ENCODE measurements around the gene GPR39. TPM values are rescaled to one million over a fixed set of nuclear protein-coding genes. Genes with fewer than 3 reads are reported as not detected.

The GPR39 gene
- total RNA-seq, 1 donor from 2014 or later = not detected

DNA sequence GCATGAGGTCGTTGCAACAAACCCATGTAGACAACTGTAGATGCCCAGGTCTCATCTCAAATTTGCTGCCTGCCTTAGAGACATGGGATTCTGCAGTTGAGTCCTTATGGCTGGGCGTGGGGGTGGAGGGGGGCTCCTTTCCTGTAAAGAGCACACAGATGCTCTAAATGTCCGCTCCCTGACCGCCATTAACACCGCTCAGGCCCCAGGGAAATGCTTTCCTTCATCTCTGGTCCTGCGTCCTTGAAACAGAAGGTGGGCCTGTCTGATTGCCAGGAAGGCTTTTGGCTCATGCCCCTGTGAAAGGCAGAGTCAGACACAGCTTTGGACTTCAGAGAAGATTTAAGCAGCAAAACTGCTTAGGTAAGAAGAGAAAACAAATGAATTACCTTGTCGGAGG, 25.7 kb downstream of the GPR39 start:
- intact Hi-C loops (cut with micrococcal nuclease) = no loop called here

DNA sequence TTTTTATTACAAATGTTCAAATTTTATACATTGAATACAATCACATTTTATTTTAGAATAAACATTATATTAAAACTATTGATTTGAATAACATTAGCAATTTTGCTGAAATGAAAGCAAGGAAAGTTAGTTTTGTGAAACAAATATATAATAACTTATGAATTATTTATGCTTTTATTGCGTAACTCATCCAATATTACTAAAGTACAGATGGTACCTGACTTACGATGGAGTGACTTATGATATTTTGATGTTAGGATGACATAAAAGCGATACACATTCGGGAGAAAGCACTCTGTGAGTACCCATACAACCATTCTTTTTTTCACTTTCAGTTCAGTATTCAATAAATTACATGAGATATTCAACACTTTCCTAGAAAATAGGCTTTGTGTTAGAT, 26.5 kb downstream of the GPR39 start:
- intact Hi-C loops (cut with micrococcal nuclease) = no loop called here

DNA sequence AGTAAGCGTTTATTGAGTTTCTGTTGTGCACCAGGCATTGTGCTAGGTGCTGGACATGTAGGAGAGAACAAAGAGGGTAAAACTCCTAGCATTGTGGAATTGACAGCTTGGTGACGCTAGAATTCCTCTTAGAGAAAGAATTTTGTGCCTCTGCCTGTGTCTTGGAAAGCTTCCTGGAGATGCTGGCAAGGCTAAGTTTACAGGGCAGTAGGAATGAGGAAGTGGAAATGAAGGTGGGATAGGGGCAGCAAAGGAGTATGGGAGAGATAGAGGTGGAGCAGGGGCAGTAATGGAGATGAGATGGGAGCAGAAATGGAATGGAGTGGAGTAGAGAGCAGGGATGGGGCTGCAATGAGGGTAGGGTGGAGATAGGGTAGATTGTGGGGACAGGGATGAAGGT, 29.8 kb downstream of the GPR39 start:
- intact Hi-C loops (cut with micrococcal nuclease) = no loop called here

DNA sequence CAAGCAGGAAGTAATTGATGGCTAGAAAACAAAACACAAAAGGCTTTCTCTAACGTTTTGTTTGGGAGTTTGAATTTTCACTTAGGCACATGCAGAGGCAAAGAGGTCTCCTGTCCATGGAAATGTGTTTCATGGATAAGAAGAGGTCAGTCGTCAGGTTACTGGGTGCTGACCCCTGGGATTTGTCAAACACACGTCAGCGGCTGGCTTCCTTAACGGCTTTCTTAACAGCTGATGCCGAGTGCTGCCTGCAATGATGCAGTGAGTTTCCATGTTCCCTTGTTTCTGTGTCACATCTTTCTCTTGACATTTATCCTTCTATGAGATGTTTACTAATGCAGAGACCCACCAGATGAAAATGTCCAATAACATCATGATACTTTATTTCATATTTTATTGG, 31.7 kb downstream of the GPR39 start:
- intact Hi-C loops (cut with micrococcal nuclease) = no loop called here

DNA sequence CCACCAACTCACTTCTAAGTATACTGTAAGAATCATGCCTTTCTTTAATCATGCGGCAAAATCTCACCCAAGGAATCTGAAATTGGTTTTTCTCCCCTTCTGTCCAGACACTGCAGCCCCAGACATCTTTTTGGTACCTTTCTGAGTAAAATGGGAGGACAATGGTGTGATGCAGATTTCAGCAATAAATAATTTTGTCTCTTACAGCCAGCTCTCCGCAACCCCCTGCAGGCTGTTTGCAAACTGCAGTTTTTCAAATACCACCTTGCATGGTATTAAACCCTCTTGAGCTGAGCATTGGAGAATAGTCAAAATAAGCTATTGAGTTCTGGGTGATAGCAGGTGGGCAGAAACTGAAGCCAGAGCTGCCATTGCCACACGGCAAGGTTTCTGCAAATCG, 32.2 kb downstream of the GPR39 start:
- intact Hi-C loops (cut with micrococcal nuclease) = no loop called here

DNA sequence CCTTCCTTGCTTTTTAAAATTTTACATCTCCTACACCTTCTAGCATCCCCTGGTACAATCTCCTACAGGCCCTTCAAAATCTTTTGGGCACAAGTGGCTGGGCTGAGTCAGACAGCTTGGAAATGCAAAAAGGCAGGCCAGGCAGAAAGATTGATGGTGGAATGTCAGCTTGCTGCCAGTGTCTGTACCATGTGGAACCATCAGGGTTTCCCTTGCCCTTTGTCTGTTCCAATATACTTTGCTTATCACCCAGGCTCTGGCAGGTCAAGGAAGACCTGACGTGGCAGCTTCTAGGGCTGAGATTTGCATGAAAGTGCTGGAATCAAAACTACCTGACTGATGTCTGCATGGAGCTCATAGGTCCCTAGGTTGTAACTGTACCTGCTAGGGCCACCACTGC, 33.3 kb downstream of the GPR39 start:
- intact Hi-C loops (cut with micrococcal nuclease) = no loop called here

DNA sequence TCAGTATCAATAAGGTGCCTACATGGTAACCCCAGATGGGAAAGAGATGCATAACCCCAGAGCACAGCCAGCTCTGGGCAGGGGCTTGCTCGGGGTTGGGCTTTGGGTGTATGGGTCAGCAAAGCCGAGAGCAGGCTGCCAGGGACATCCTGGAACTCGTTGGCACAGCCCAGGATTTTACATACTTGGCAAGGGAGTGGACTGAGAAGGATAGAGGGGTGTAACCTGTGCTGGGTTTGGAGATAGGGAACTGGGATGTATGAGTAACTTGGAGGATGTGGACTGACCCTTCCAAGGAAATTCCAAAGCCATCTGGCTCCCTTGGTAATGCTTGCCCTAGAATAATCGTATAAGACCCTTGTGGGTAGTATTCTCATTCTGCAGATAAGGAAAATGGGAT, 44.2 kb downstream of the GPR39 start:
- intact Hi-C loops (cut with micrococcal nuclease) = no loop called here

DNA sequence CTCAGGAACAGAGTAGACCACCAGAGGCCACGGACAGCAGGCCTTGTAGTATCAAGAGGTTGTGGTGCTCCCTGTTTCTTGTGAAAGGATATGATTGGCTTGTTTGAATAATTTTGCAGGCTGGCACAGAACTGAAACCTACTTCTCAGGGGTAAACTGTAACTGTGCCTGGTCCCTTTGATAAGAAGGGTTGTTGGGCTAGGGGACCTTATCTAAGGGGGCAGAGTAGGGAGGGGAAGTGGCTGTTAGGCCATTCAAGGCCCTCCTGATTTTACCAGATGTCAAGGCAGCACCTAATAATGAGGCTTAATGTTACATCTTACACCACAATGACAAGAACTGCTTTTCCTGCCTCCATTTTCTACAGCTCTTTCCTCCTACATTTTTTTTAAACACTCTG, 45.6 kb downstream of the GPR39 start:
- intact Hi-C loops (cut with micrococcal nuclease) = no loop called here

DNA sequence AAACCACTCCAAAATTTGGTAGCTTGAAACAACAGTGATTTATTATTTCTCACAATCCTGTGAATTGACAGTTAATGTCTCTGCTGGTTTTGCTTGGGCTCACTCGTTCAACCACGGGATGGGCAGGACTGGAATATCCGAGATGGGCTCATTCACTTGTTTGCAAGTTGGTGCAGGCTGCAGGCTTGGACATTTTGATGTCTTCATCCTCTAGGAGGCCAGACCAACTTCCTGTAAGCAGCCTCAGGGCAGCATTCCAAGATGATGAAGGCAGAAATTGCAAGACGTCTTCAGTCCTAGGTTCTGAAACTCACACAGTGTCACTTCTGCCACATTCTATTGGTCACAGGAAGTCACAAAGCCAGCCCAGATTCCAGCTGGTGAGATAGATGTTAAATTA, 47.1 kb downstream of the GPR39 start:
- intact Hi-C loops (cut with micrococcal nuclease) = no loop called here

DNA sequence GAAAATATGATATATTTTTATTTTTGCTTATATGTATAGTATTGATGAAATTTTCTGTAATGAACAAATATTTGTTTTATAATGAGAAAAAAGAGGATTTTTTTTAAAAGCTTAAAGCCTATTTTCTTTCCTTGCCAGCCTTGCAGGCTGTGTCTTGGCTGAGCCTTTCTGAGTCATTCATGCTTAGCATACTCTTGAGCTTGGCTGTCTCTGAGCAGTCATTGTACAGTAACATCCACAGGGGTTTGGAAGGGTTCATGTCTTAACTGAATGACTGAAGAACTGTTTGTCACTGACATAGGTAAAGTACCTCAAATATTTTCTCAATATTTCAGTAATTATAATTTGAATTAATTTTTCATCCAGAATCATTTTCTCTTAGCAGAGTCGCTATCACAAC, 49.3 kb downstream of the GPR39 start:
- intact Hi-C loops (cut with micrococcal nuclease) = no loop called here

DNA sequence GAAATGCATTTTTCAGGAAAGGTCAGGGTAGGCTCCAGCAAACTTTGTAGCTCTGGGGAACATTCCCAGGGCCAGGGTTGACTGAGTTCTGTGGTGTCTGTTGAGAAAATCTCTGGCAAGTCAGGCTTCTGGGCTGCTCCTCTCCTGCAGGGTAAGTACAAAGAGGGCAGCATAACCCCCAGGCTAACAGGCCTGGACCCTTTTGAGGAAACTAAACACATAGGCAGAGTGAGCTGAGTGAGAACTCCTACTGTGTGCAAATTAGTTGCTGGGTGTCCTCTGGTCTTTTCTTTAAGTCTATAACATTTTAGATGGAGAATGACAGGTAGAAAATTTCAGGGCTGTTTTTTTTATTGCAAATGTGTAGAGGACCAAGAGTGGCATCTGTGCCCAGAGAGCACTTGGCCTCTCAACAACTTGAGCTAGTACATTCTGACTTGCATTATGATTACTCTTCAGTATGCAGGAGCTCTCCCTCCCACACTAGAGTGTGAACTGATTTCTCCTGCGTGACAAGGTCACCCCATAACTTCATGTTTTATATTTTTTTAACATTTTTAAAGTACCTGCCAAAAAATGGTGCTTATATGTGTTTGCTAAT, 49.9 kb downstream of the GPR39 start:
- intact Hi-C loops (cut with micrococcal nuclease) = no loop called here

DNA sequence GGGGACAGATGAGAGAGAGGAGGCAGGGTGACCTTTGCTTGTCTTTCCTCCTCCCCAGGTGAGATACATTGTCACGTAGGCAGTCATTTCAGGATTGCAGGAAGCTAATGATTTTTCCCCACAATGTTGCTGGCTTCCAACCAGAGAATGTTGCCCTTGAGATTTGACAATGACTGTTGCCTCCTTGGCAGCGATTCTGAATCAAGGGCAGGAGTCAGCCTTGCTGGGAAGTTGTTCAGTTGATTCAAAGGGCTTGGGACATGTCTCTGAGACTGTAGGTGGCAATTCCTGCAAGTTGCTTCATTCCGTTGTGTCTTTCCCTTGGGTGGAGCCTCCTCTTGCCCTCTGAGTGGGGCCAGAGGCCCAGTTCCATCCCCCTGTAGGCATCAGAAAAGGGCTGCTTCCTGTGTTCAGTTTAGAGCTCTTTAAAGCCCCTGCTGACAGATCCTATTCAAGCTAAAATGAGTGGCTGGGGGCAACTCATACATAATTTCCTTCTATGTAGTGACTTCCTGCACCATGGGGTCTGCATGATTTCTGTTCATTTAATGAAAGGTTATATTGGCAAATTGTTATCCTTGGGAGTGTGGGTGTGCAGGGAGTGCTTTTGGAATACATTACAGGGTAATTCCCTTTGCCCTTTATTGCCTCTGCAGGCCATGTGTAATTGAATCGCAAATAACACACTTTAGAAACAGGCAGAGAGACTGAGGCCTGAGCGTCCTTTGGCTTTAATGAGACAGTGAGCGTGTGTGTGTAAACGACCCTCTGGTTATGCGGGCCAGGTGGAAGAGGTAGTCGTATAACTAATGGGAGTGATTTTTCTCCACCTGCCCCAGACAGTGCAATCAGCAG, 52.4 kb downstream of the GPR39 start:
- intact Hi-C loops (cut with micrococcal nuclease) = no loop called here

DNA sequence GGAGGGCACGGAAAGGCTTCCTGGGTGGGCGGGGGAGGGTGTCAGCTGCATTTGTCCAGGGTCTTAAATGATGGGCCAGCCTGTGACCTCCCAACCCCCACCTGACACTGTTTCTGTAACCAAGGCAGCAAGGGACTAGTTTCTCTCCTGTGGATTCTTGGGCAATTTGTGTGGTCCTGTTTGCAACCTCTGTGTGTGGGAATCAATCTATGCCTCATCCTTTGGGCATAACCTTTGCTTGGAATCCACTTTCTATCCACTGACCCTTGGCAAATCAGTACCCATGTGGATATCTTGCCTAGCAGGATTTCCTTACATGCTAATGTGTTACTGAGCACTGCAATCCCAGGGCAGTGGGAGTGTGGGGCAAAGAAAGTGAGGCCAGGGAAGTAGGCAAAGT, 54.1 kb downstream of the GPR39 start:
- intact Hi-C loops (cut with micrococcal nuclease) = no loop called here

DNA sequence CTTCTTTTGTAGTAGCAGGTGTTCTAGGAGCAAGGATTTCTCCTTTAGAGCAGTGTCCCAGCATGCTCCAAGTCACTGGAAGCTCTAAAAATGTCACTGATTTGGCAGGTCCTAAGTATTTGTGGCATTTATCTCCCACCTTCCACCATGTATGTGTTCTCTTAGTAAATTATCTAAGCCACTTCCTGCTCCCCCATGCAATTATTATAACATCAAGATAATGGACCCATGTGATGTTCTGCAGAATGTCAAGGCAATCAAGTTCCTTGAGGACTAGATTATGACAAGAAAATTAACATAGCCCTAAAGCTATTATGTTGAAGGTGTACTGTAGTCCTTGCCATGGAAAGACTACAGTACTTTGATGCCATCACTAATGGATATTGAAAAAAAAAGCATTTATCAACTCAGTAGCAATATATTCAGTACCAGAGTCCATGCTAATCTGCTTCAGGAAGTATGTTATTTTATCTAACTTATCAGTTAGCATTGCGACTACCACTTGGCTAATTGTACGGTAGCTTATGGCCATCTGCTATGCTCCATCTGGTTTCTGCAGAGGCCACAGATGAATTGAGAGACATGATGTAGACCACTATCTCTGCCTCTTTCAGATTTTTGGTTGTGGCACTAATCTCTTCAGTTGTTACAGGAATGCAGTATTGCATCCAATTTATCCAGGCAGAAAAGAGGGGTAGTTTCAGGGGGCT, 56.7 kb downstream of the GPR39 start:
- intact Hi-C loops (cut with micrococcal nuclease) = no loop called here

DNA sequence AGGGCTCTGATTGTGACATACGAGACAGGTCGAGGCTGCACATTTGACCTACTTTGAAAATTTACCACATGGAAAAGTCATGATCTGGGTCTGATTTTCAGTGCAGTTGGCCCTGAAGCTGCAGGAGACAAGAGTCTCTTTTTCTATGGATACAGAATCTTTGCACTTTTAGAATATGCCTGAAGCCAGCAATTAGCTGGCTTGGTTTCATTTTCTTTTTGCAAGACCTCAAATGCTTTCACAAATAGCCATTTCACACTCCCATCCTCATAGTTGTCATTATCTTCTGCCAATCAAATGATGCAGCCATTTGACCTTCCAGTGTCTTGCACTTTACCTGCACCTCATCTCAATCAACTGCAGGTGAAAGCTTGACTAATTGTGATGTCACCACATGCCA, 59.0 kb downstream of the GPR39 start:
- intact Hi-C loops (cut with micrococcal nuclease) = no loop called here

DNA sequence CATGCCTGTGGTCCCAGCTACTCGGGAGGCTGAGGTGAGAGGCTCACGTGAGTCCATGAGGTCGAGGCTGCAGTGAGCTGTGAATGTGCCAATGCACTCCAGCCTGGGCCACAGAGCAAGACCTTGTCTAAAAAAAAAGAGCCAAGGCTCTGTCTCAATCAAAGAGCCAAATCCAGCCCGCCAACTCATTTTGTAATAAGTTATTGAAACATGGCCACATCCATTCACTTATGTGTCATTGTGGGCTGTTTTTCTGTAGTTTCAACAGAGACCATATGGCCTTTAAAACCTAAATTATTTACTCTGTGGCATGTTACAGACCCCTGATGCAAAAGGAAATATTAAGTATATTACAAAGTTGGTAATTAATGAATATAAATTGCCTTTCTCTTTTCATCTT, 60.8 kb downstream of the GPR39 start:
- intact Hi-C loops (cut with micrococcal nuclease) = no loop called here

DNA sequence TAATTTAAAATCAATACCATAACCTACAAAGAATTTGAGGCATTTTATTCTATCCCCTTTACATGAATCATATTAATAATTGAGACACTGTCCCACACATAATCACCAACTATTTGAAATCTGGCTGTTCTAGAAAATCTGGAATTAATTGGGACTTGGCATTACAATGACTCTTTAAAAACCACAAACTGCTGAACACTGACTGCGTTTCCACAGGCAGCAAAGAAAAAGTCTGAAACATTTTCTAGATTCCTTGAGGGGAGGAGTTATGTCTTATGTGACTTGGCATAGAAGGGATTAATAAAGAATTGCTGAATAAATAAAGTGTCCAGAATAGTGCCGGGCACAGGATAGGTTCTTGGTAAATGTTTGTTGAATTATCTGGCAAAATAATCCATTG, 61.4 kb downstream of the GPR39 start:
- intact Hi-C loops (cut with micrococcal nuclease) = no loop called here

DNA sequence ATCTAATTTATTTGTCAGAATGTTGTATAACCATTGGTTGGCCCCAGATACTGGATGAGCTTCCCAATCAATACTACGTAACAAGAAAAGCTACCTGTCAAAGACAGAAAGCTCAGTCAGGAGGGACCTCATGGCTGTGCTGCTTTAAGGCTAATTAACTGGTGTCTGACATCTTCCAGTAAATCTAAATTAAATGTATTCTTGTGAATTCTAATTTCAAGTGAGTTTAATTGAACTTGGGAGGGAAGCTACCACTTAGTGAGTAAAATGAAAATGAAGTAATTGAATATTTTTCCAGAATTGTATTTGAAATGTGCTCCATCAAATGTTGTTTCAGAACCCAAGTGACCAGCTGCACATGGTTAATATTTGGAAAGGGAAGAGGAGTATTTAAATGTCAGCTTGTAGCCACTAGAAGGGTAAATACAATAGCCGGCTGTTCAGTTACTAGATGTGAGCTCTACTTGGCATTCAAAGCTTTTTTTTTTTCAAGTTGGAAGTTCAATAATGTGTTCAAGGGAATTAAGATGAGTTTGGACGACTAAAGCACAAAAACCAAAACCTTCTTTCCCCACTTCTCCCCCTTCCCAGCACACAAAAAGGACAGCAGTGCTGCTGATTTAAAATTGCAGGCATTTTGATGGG, 62.0 kb downstream of the GPR39 start:
- intact Hi-C loops (cut with micrococcal nuclease) = no loop called here

DNA sequence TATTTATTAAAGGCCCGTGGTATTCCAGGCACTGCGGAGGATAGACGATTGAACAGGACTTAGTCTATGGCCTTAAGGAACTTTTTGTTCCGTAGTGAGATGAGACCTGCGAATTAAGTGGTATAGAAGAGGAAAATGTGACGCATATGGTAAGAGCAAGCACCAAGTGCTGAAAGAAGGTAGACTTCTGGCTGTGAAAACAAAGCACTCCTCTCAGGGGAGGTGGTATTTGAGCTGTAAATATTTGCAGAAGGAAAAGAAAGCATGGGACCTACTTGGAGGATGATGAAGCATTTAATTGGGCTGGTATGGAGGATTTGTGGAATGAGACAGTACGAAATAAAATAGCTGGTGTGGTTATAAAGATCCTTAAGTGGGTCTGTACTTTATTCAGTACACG, 62.5 kb downstream of the GPR39 start:
- intact Hi-C loops (cut with micrococcal nuclease) = no loop called here

DNA sequence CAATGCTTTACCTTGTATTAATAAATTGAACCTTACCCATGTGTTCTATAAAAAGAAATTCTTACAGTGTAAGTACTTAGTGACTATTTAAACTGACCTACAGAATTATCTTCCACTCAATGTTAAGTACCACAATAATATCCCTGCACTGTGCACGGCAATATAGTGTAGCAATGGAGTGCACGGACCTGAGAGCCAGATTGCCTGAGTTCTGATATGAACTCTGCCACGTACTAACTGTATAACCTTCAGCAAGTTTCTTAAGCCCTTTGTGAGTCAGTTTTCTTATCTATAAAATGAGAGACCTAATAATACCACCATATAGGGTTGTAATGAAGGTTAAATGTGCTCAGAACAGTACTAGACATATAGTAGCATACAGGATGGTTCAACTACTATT, 66.2 kb downstream of the GPR39 start:
- intact Hi-C loops (cut with micrococcal nuclease) = no loop called here

DNA sequence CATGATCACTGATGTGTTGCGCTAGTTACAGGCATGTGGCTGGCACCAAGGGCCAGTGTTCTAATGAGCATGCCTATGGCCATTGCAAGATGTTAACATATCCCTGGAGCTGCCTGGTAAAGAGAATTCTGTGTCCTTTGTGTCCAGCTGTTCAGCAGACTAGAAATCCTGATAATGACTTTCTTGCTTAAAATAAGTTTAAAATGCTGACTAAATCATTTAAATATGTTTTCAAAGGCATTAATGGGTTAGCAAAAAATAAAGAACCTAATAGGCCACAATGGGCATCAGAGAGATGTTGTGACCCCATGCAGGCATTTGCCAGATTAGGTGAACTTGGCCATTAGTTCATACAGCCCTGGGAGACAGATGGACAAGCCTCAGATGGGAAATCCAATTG, 67.5 kb downstream of the GPR39 start:
- intact Hi-C loops (cut with micrococcal nuclease) = no loop called here

DNA sequence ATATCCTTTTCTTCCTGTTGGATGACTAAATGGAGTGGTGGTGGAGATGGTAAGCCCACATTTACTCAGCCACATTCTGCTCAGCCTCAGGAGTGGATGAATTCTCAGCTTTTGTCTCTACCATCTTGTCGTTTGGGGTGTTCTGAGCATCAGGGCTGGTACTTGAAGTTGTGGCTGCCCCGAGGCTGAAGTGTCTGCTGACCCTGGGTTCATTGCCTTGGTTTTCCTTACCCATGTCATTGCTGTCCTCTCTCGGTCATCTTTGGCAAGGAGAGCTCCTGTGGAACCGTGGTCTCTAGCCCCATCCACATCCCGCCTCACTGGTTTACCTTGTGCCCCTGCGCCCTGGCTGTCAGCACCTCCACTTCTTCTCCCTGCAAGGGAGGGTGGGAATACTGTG, 71.9 kb downstream of the GPR39 start:
- intact Hi-C loops (cut with micrococcal nuclease) = no loop called here

Measured in T-helper 1 cell treated with Interleukin-12 subunit alpha and Interleukin-12 subunit beta and Interleukin-4 antibody, amounts not matched to agents 30 ng/mL and 1 ng/mL, for 36 hours (primary cell).